Measurements from ENCODE around the gene NEGR1.
A peak's percentile ranks its signal among the peaks of the same experiment; 100 is the strongest.

The NEGR1 gene

DNA sequence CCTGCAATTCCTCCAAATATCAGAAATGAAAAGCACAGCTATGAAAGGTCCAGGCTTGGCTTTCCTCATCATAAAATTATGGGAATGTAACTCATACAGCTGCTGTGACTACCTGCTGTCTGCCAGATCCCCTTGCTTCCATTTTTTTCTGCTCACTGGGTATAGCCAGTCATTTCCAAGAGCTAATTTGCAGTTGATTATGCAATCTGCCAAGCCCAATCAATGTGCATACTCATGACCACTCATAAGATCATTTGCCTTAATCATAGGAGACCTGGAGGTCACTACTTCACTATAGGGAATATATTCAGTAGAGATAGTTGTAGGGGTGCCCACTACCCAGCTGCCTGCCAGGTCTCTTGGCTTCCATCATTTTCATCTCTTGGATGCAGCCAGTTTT, 783.8 kb downstream of the NEGR1 start:
- no peak for DNase-seq (ENCODE audit: low read depth)
- H3K4me3 ChIP-seq (replicated peaks; ENCODE audit: low read depth, low read length), result no peak overlapping the region
- TF ChIP-seq, protein P1, sequence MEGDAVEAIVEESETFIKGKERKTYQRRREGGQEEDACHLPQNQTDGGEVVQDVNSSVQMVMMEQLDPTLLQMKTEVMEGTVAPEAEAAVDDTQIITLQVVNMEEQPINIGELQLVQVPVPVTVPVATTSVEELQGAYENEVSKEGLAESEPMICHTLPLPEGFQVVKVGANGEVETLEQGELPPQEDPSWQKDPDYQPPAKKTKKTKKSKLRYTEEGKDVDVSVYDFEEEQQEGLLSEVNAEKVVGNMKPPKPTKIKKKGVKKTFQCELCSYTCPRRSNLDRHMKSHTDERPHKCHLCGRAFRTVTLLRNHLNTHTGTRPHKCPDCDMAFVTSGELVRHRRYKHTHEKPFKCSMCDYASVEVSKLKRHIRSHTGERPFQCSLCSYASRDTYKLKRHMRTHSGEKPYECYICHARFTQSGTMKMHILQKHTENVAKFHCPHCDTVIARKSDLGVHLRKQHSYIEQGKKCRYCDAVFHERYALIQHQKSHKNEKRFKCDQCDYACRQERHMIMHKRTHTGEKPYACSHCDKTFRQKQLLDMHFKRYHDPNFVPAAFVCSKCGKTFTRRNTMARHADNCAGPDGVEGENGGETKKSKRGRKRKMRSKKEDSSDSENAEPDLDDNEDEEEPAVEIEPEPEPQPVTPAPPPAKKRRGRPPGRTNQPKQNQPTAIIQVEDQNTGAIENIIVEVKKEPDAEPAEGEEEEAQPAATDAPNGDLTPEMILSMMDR (IDR thresholded peaks at IDR 0.05; ENCODE audit: low read length, missing control alignments), result no peak

- TF ChIP-seq, protein P1 (IDR thresholded peaks at IDR 0.05; ENCODE audit: low read length, missing control alignments), result no peak
- no peak overlapping the region for H3K4me3 ChIP-seq (replicated peaks; ENCODE audit: low read depth, low read length)
- peak; percentile 15 for DNase-seq (ENCODE audit: low read depth)
These were observed 788.2 kb downstream of the NEGR1 start for GRCh38 chr1:71494163-71494562.

DNA sequence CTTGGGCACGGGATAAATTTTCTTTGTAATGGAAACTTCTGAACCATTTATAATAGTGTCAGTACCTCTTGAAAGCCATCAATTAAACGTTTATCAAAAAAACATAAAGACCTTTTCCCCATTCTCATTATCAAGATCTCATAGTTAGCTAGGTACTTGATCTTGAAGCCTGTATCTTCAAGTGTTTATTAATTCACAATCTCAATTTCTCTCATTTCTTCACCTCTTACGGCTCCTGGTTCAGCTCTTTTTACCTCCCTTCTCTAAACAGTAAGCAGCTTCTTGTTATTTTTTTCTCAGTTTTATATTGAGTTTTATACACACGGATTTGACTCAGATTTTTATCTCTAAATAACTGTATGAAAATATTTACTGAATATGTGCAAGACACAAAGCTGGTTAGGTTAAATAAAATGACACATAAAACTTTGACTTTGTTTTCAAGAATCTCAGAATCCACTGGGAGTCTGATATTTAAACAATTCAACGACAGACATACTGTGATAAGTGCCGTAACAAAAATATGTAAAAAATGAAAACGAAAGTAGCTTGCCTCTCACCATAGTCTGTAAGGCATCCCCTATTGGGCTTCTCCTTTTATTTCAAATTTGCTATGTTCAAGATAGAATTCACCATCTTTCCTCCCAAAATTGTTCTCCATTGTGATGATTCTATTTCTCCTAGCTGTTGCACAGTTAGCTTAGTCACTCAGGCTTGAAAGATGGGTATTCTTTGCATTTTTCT, 789.9 kb downstream of the NEGR1 start:
- no peak overlapping the region for H3K4me3 ChIP-seq (replicated peaks; ENCODE audit: low read depth, low read length)
- DNase-seq (ENCODE audit: low read depth), result peak; percentile 2
- TF ChIP-seq, protein P1 (IDR thresholded peaks at IDR 0.05; ENCODE audit: low read length, missing control alignments), result no peak

GRCh38 chr1:71490432-71490831, 791.9 kb downstream of the NEGR1 start:
- TF ChIP-seq, protein P1 (IDR thresholded peaks at IDR 0.05; ENCODE audit: low read length, missing control alignments), result no peak
- peak; percentile 53 for DNase-seq (ENCODE audit: low read depth)
- H3K4me3 ChIP-seq (replicated peaks; ENCODE audit: low read depth, low read length), result no peak overlapping the region

DNA sequence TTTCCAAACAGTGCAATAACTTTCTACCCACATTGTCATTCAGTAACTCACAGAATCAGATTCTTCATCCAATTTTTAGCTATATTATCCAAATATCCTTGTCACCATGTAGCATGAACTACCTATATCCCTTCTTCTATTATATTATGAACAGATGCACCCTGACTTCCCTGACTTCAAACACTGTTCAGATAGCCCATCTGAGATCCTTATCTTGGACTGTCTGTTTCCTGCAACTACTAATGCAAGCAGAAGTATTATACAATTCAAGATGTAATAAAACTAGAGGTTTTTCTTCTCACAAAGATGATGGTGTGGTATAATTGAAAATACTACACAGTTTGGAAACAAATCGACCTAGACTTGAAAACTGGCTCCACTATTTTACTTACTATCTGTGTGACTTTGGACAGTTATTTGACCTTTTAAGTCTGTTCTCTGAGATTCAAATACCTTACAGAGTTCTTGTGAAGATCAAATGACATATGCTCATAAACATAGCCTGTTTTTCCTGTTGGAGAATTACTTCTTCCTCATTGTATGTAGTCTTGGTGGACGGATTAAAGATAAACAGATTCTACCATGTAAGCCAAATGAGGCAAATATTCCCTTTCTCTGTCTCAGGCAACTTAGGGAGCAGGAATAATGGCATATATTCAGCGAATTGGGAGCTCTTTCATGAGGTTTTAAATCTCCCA, 793.6 kb downstream of the NEGR1 start:
- TF ChIP-seq, protein P1 (IDR thresholded peaks at IDR 0.05; ENCODE audit: low read length, missing control alignments), result no peak
- H3K4me3 ChIP-seq (replicated peaks; ENCODE audit: low read depth, low read length), result no peak overlapping the region
- no peak for DNase-seq (ENCODE audit: low read depth)

DNA sequence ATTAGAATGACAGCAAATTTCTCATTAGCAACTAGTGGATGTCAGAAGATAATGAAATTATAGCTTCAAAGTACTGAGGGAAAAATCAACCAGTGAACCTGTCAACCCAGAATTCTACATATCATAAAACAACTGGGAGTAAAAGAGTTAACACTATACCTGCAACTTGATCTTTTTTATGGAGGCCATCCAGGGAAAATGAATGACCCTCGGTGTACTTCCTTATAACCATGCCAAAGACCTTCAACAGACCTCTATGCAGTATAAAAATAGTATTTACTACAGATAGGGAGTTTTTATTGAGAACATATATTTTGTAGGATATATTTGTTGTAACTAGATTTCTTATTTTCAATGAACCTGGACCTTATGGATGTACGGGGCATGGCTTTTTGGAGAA, 809.0 kb downstream of the NEGR1 start:
- TF ChIP-seq, protein P1 (IDR thresholded peaks at IDR 0.05; ENCODE audit: low read length, missing control alignments), result no peak
- no peak overlapping the region for H3K4me3 ChIP-seq (replicated peaks; ENCODE audit: low read depth, low read length)
- DNase-seq (ENCODE audit: low read depth), result no peak
